GM12801 (cell line): ENCODE results near the gene DYRK2.

Experiments
- TF ChIP-seq, protein P1 (sequence below): IDR thresholded peaks from one replicate; pipeline ENCODE4 v1.5.1; 2011; ENCODE audit warnings: control low read depth; ENCODE audit not compliant: insufficient read length; ENCODE audit errors: extremely low read depth

The DYRK2 gene

DNA sequence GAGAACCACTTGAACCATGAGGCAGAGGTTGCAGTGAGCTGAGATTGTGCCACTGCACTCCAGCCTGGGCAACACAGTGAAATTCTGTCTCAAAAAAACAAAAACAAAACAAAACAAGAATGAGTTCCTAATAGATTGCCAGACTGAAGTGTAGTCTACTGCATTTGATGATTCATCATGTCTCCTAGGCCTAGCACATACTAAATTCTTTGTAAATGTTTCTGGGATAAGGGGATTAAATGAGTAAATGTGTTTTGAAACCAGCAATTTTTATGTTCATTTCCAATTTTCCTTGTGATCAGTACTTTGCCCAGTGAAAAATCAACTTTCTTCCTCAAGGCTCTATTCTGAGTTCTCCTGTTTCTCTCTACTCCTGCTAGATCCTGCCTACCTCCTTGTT is 2.9 kb upstream of the DYRK2 start:
- TF ChIP-seq, protein P1, sequence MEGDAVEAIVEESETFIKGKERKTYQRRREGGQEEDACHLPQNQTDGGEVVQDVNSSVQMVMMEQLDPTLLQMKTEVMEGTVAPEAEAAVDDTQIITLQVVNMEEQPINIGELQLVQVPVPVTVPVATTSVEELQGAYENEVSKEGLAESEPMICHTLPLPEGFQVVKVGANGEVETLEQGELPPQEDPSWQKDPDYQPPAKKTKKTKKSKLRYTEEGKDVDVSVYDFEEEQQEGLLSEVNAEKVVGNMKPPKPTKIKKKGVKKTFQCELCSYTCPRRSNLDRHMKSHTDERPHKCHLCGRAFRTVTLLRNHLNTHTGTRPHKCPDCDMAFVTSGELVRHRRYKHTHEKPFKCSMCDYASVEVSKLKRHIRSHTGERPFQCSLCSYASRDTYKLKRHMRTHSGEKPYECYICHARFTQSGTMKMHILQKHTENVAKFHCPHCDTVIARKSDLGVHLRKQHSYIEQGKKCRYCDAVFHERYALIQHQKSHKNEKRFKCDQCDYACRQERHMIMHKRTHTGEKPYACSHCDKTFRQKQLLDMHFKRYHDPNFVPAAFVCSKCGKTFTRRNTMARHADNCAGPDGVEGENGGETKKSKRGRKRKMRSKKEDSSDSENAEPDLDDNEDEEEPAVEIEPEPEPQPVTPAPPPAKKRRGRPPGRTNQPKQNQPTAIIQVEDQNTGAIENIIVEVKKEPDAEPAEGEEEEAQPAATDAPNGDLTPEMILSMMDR, result no peak

DNA sequence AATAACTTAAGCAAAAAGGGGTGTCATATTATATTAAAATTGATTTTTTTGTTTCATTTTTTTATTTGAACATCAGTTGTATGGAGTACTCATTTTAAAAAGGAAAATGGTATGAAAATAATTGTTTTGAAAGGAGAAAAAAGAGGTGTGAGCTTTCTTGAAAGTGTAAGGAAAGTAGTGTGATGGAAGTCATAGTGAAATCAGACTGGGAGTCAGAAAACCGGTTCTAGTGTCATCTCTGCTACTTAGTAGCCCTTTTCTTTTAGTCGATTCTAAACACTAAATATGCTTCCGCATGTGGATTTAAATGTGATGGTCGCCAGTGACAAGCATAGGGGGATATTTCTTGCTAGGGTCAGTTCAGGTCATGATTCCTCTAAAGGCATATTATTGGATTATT is 1.8 kb upstream of the DYRK2 start:
- TF ChIP-seq, protein P1, result no peak

GRCh38 chr12:67647181-67647798 is 1.3 kb upstream of the DYRK2 start:
- TF ChIP-seq, protein P1, result no peak

DNA sequence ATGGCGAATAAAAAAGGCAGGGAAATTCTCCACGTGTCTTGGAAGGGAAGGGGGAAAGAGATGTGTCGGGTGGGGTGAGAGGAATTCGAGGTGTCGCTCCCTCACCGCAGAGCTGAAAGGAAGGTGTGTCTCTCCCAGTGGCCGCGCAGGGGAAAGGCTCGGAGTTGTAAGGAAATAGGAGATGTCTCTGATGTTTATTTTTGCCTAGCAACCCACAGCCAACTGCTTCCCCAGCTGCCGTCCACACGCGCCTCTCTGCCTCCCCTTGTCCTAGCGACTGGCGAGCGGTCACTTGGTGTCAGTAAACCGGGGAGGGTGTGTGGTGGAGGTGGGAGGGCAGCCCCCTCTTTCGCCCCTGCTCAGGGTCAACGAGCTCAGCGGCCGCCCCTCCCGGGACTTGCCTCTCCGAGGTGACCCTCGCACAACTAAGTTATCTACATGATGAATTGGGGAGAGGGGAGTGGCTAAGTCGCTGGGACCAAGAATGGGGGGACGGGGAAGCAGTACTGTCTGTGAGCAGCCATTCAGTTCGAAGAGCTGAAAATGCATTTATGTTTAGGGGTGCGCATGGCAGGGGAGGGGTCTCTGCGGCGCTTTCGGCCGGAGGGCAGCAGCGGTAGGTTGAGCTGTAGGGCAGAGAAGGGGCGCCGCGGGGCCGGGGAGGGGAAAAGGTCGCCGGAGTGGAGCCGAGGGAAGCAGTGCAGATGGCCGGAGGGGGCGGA is 585 bp upstream of the DYRK2 start:
- TF ChIP-seq, protein P1, result no peak

- TF ChIP-seq, protein P1, result no peak
These were observed 670 bp downstream of the DYRK2 start for GRCh38 chr12:67649261-67649569.

DNA sequence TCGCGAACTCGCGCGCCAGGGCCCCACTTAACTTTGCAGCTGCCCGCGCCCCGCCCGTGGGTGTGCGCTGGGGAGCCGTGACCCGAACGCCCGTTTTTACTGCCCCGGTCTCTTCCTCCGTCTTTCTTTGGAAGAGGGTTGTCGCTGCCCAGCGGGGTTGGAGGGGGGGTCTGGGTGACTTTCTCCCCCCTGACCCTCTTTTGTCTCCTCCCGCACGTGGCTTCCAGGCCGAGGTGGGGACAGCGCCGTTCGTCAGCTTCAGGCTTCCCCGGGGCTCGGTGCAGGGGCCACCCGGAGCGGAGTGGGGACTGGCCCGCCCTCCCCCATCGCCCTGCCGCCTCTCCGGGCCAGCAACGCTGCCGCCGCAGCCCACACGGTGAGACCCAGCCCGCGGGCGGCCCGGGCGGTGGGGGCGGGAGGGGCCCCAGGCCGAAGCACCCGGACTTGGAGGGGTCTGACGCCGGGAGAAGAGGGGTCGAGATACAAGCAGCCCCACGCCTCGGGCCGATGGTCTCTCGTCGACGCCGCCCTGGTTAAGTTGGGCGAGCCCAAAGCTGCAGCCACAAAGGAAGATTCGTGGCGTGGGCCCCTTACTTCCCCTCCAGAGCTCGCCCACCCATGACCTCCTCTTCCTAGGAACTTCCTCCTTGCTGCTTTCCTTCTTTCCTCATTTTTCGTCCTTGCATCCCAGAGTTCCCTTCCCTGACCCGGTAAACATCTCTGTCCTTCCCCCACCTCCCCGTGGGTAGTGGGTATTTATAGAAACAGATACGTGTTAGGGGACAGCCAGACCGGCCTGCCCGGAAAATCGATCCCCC is 1.2 kb downstream of the DYRK2 start:
- TF ChIP-seq, protein P1, result no peak

DNA sequence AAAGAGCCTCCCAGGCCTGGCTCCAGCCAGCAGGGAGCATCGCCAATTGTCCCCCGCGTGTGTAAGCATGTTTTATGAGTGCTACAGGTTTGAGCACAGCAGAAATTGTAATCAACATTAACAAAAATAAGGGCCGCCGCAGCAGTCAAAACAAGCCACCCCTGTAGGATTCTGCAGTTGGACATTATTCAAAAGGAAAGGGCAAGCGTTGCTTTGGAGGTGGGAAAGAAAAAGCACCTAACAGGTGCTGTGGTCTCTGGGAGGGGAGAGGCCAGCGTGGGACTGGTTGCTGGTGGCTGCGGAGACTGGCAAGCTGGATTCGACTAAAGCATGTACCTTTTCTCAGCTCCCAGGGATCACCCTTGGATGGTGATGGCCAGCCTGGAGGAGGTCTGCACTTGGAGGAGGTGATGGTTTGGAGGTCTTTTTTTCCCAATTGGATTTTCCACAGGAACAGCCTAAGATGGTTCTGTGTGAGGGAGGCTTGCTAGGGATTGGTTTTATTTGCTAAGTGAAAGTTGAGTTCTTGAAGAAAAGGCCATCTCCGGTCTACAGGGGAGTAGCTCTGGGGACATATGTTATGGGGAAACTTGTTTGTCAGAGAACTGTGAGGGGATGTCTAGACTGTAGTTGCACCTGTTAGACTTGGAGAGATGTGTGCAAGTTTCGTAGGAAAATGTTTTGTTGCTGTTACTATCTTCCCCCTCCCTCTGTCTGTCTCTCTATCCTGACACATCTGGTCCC is 2.0 kb downstream of the DYRK2 start:
- TF ChIP-seq, protein P1, result no peak
